ENCODE data around the gene RNF31. TPM values are rescaled to one million over a fixed set of nuclear protein-coding genes. Genes with fewer than 3 reads are reported as not detected.
A peak's percentile ranks its signal among the peaks of the same experiment; 100 is the strongest.

The RNF31 gene
- total and polyA plus RNA-seq, 2 of the 13 experiments (the other 11 are each of a cell fraction or from before 2014, with no cell fraction given) = 48.2 to 86.8 TPM

DNA sequence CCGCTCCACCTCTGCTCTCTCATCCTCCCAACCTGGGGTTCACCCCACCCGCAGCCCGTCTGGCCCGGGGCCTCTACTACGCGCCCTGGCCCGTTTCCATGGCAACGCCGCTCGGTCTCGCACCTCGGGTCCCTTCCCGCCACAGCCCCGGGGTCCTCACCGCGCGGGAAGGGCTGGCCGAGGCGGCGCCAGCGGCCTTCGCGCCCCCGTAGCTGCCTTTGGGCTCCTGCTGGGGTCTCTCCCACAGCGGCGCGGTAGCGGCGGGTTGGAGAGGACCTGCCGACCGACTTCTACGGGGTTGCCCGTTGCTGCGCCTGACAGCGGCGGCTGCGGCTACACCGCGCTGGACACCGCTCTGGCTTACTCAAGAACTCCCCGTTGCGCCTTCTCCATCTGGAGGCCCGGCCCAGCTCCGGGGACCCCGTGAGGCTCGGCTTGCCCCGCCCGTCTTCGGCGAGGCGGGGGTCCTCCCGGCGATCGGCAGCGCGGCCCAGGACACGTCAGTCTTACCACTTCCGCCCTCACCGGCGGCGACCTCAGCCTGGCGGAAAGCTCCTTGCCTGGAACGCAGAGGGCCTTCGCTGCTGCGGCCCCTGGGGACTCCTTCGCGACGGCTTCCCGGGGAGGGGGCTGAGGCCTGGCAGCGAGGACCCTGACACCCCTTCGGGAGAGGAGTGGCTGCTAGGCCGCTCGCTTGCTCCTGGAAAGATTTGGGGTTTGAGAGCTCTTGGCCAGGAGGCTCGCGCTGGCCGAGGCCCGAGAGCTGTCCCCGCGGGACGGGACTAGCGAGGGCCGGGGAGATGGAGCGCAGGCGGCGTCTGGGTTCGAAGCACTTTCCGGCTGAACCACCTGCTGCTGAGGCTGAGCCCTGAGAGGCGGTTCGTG is 48.1 kb downstream of the RNF31 start, which contains the start of gene TM9SF1 (continued):
- TF ChIP-seq PRPF4 (IDR thresholded peaks at IDR 0.05; ENCODE audit: low read depth, low read length, poor library complexity, severe bottlenecking) (no peak), SOX6 (IDR thresholded peaks at IDR 0.05) (no peak), SOX6 (CRISPR knock-in tag; IDR thresholded peaks at IDR 0.05) (peak; percentile 80), NRL (CRISPR knock-in tag; IDR thresholded peaks at IDR 0.05; ENCODE audit: borderline replicate concordance) (peak; percentile 99), NR2F1 (CRISPR knock-in tag; IDR thresholded peaks at IDR 0.05) (0 out of 4 replicates have a peak, but pooled peaks have one; percentile 5 to 11), THYN1 (CRISPR knock-in tag; IDR thresholded peaks at IDR 0.05; ENCODE audit: borderline replicate concordance, low read depth) (peak; percentile 90; the same call in 1 of the 2 replicates), ZNF317 (CRISPR knock-in tag; IDR thresholded peaks at IDR 0.05) (peak; percentile 91)
- TF ChIP-seq, protein P1, sequence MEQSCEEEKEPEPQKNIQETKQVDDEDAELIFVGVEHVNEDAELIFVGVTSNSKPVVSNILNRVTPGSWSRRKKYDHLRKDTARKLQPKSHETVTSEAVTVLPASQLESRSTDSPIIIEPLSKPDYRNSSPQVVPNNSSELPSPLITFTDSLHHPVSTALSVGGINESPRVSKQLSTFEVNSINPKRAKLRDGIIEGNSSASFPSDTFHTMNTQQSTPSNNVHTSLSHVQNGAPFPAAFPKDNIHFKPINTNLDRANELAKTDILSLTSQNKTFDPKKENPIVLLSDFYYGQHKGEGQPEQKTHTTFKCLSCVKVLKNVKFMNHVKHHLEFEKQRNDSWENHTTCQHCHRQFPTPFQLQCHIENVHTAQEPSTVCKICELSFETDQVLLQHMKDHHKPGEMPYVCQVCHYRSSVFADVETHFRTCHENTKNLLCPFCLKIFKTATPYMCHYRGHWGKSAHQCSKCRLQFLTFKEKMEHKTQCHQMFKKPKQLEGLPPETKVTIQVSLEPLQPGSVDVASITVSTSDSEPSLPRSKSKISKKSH (CRISPR knock-in tag; IDR thresholded peaks at IDR 0.05; ENCODE audit: borderline replicate concordance) = peak; percentile 97
- TF ChIP-seq, protein P2, sequence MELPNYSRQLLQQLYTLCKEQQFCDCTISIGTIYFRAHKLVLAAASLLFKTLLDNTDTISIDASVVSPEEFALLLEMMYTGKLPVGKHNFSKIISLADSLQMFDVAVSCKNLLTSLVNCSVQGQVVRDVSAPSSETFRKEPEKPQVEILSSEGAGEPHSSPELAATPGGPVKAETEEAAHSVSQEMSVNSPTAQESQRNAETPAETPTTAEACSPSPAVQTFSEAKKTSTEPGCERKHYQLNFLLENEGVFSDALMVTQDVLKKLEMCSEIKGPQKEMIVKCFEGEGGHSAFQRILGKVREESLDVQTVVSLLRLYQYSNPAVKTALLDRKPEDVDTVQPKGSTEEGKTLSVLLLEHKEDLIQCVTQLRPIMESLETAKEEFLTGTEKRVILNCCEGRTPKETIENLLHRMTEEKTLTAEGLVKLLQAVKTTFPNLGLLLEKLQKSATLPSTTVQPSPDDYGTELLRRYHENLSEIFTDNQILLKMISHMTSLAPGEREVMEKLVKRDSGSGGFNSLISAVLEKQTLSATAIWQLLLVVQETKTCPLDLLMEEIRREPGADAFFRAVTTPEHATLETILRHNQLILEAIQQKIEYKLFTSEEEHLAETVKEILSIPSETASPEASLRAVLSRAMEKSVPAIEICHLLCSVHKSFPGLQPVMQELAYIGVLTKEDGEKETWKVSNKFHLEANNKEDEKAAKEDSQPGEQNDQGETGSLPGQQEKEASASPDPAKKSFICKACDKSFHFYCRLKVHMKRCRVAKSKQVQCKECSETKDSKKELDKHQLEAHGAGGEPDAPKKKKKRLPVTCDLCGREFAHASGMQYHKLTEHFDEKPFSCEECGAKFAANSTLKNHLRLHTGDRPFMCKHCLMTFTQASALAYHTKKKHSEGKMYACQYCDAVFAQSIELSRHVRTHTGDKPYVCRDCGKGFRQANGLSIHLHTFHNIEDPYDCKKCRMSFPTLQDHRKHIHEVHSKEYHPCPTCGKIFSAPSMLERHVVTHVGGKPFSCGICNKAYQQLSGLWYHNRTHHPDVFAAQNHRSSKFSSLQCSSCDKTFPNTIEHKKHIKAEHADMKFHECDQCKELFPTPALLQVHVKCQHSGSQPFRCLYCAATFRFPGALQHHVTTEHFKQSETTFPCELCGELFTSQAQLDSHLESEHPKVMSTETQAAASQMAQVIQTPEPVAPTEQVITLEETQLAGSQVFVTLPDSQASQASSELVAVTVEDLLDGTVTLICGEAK (IDR thresholded peaks at IDR 0.05) = no peak; the same call in 1 of the 2 replicates
- TF ChIP-seq, protein P2 (CRISPR knock-in tag; IDR thresholded peaks at IDR 0.05) = peak; percentile 92
- TF ChIP-seq, protein P3, sequence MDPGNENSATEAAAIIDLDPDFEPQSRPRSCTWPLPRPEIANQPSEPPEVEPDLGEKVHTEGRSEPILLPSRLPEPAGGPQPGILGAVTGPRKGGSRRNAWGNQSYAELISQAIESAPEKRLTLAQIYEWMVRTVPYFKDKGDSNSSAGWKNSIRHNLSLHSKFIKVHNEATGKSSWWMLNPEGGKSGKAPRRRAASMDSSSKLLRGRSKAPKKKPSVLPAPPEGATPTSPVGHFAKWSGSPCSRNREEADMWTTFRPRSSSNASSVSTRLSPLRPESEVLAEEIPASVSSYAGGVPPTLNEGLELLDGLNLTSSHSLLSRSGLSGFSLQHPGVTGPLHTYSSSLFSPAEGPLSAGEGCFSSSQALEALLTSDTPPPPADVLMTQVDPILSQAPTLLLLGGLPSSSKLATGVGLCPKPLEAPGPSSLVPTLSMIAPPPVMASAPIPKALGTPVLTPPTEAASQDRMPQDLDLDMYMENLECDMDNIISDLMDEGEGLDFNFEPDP (CRISPR knock-in tag; conservative IDR thresholded peaks at IDR 0.05) = no peak; the same call in 1 of the 2 replicates

All from HepG2 (cell line).